Astrocyte of the cerebellum (primary cell): ENCODE results near the gene EPM2A.

ENCODE experiments used
- DNase-seq: peaks from one replicate; pipeline ENCODE4 v3.0.0-alpha.2; 2011; ENCODE audit warnings: low read depth
- H3K4me3 ChIP-seq: 2 replicates; pipeline ENCODE4 v1.5.1; 2011; ENCODE audit warnings: mild to moderate bottlenecking, low read depth, low read length, moderate library complexity
- CTCF ChIP-seq: IDR thresholded peaks from 2 replicates; pipeline ENCODE4 v1.5.1; 2012; ENCODE audit warnings: low read length, low read depth, moderate library complexity, mild to moderate bottlenecking; ENCODE audit errors: missing control alignments
- in situ Hi-C: cut with HindIII; loops from 2 replicates; pipeline ENCODE4 v1.10.0; 2017; ENCODE audit warnings: low sequenced_read_pairs

The EPM2A gene

GRCh38 chr6:145629478-145629877 lies 105.8 kb downstream of the EPM2A start:
- DNase-seq = no peak
- in situ Hi-C loops = no loop called here
- H3K4me3 ChIP-seq = no peak overlapping the region
- no peak for TF ChIP-seq CTCF

GRCh38 chr6:145627451-145627850 lies 107.9 kb downstream of the EPM2A start:
- in situ Hi-C loops = no loop called here
- no peak overlapping the region for H3K4me3 ChIP-seq
- TF ChIP-seq CTCF = no peak
- no peak for DNase-seq

- no peak for TF ChIP-seq CTCF
- no peak for DNase-seq
- H3K4me3 ChIP-seq = no peak overlapping the region
- in situ Hi-C loops = no loop called here
Observed at GRCh38 chr6:145626857-145627256, 108.5 kb downstream of the EPM2A start.

GRCh38 chr6:145623231-145623630 lies 112.1 kb downstream of the EPM2A start:
- no peak overlapping the region for H3K4me3 ChIP-seq
- no peak for DNase-seq
- no peak for TF ChIP-seq CTCF
- in situ Hi-C loops = no loop called here

GRCh38 chr6:145621776-145622175 lies 113.5 kb downstream of the EPM2A start:
- in situ Hi-C loops = no loop called here
- no peak for DNase-seq
- no peak overlapping the region for H3K4me3 ChIP-seq
- no peak for TF ChIP-seq CTCF

GRCh38 chr6:145620088-145620487 lies 115.2 kb downstream of the EPM2A start:
- DNase-seq = no peak
- TF ChIP-seq CTCF = no peak
- no peak overlapping the region for H3K4me3 ChIP-seq
- in situ Hi-C loops = no loop called here

GRCh38 chr6:145609521-145609920 lies 125.8 kb downstream of the EPM2A start:
- TF ChIP-seq CTCF = no peak
- in situ Hi-C loops = no loop called here
- DNase-seq = no peak
- H3K4me3 ChIP-seq = no peak overlapping the region
